CD14-positive monocyte (primary cell): ENCODE measurements around the gene SLC24A3. TPM values are rescaled to one million over a fixed set of nuclear protein-coding genes. Genes with fewer than 3 reads are reported as not detected.

Experiments used
- DNase-seq, 3 donors: peaks; one replicate each; pipeline ENCODE4 v3.0.0-alpha.2; 2011 to 2022
- H2AFZ ChIP-seq: 2 replicates; pipeline ENCODE4 v1.6.0; 2012; ENCODE audit warnings: mild to moderate bottlenecking, low read depth, low read length, inconsistent platforms; ENCODE audit not compliant: insufficient read depth, poor library complexity, severe bottlenecking
- H3K27ac ChIP-seq, 2 donors: 1 replicate in 1 of 2; 2 replicates in 1 of 2; pipeline ENCODE4 v1.5.1; 2012 to 2013; ENCODE audit warnings: low read length in 2 of 2, control low read depth in 1 of 2, inconsistent platforms in 1 of 2, low read depth in 1 of 2, mild to moderate bottlenecking in 1 of 2
- H3K27me3 ChIP-seq, 2 donors: one replicate each; pipeline versions ENCODE4 v1.6.0 to v1.6.1; 2011 to 2013; ENCODE audit warnings: low read length in 2 of 2; ENCODE audit not compliant: control insufficient read depth in 2 of 2, insufficient read depth in 2 of 2
- H3K36me3 ChIP-seq, 2 donors: replicated peaks in 1 of 2; 1 replicate in 1 of 2; 2 replicates in 1 of 2; pipeline versions ENCODE4 v1.5.1 to v1.6.1; 2012 to 2013; ENCODE audit warnings: low read length in 2 of 2, control low read depth in 1 of 2, inconsistent platforms in 1 of 2, mild to moderate bottlenecking in 1 of 2; ENCODE audit not compliant: insufficient read depth in 2 of 2, control insufficient read depth in 1 of 2
- H3K4me1 ChIP-seq, 2 donors: 1 replicate in 1 of 2; 2 replicates in 1 of 2; pipeline versions ENCODE4 v1.5.1 to v1.6.1; 2012 to 2013; ENCODE audit warnings: low read length in 2 of 2, control low read depth in 1 of 2, inconsistent platforms in 1 of 2, mild to moderate bottlenecking in 1 of 2, moderate library complexity in 1 of 2; ENCODE audit not compliant: insufficient read depth in 2 of 2, control insufficient read depth in 1 of 2
- H3K4me2 ChIP-seq: replicated peaks from 2 replicates; pipeline ENCODE3; 2012; ENCODE audit warnings: low read length, moderate library complexity, mild to moderate bottlenecking; ENCODE audit not compliant: poor library complexity, severe bottlenecking; ENCODE audit errors: extremely low read depth
- H3K4me3 ChIP-seq, 3 experiments: fragments of 200-600 bp in 1 of 3; sonication (generic) in 1 of 3; replicated peaks in 1 of 3; 1 replicate in 2 of 3; 2 replicates in 1 of 3; pipeline ENCODE4 v1.5.1; 2011 to 2013; ENCODE audit warnings: low read length in 3 of 3, mild to moderate bottlenecking in 3 of 3, control low read depth in 2 of 3, low read depth in 2 of 3, inconsistent platforms in 1 of 3, moderate library complexity in 1 of 3
- H3K79me2 ChIP-seq: 2 replicates; pipeline ENCODE4 v1.6.0; 2012; ENCODE audit warnings: mild to moderate bottlenecking, control low read depth, inconsistent platforms, low read length, moderate library complexity; ENCODE audit not compliant: insufficient read depth
- H3K9ac ChIP-seq: 2 replicates; pipeline ENCODE4 v1.6.0; 2017; ENCODE audit warnings: low read length, mild to moderate bottlenecking; ENCODE audit not compliant: insufficient read depth, poor library complexity, severe bottlenecking
- H3K9me3 ChIP-seq, 2 donors: replicated peaks in 1 of 2; 1 replicate in 1 of 2; 2 replicates in 1 of 2; pipeline versions ENCODE4 v1.5.1 to v1.6.1; 2012 to 2013; ENCODE audit warnings: low read length in 2 of 2, control low read depth in 1 of 2; ENCODE audit not compliant: control insufficient read depth in 1 of 2, insufficient read depth in 1 of 2
- H4K20me1 ChIP-seq: 2 replicates; pipeline ENCODE4 v1.6.0; 2012; ENCODE audit warnings: mild to moderate bottlenecking, low read length, control low read depth, moderate library complexity; ENCODE audit not compliant: insufficient read depth
- H3K27ac Mint-ChIP-seq, 7 donors: one replicate each; pipeline ENCODE4 v1.8.0; 2020; ENCODE audit warnings: mild to moderate bottlenecking in 7 of 7, mixed read lengths in 7 of 7, moderate library complexity in 6 of 7, inconsistent platforms in 2 of 7
- H3K27me3 Mint-ChIP-seq, 3 donors: one replicate each; pipeline ENCODE4 v1.8.0; 2021 to 2022; ENCODE audit warnings: low read depth in 3 of 3, mild to moderate bottlenecking in 3 of 3, mixed read lengths in 3 of 3, moderate library complexity in 3 of 3, inconsistent platforms in 1 of 3
- H3K36me3 Mint-ChIP-seq, 2 donors: one replicate each; pipeline ENCODE4 v1.8.0; 2020; ENCODE audit warnings: mixed read lengths in 2 of 2, inconsistent platforms in 1 of 2, mild to moderate bottlenecking in 1 of 2
- H3K4me1 Mint-ChIP-seq: one replicate; pipeline ENCODE4 v1.8.0; 2020; ENCODE audit warnings: mild to moderate bottlenecking, mixed read lengths
- H3K4me3 Mint-ChIP-seq, 2 donors: one replicate each; pipeline ENCODE4 v1.8.0; 2020; ENCODE audit warnings: mild to moderate bottlenecking in 2 of 2, mixed read lengths in 2 of 2, moderate library complexity in 1 of 2
- H3K9me3 Mint-ChIP-seq, 7 donors: one replicate each; pipeline ENCODE4 v1.8.0; 2020 to 2022; ENCODE audit warnings: mixed read lengths in 7 of 7, mild to moderate bottlenecking in 6 of 7, moderate library complexity in 6 of 7, inconsistent platforms in 2 of 7
- WGBS: methylation state at CpG from one replicate; pipeline ENCODE4 v1.1.5; 2013; ENCODE audit warnings: missing lambda C conversion rate; ENCODE audit not compliant: insufficient coverage; 5-methylcytosine and 5-hydroxymethylcytosine counted together
- intact Hi-C, 2 donors: fragments of 100-400 bp; cut with micrococcal nuclease; formaldehyde crosslinking; loops; one replicate each; pipeline versions ENCODE4 v1.15.0 to v1.15.1; 2023
- polyA plus RNA-seq, 3 donors: library from polyadenylated mRNA; depleted of rRNA in 1 of 3; unstranded in 2 of 3; stranded (reverse) in 1 of 3; fragments of 300-500 nt in 2 of 3; fragments of >200 nt in 1 of 3; fragmentation: Illumina TruSeq in 2 of 3; gene quantifications; 1 replicate in 2 of 3; 2 replicates in 1 of 3; pipeline ENCODE4 v1.2.3, GENCODE V29; 2012 to 2021
- TF ChIP-seq, protein P1 (sequence below): fragments of 200-600 bp; IDR thresholded peaks from one replicate; pipeline ENCODE4 v1.8.0; 2022; ENCODE audit warnings: antibody characterized with exemption, mild to moderate bottlenecking

Gene SLC24A3
- polyA plus RNA-seq, 3 donors = 0.04 to 0.08 TPM; not detected in 1

DNA sequence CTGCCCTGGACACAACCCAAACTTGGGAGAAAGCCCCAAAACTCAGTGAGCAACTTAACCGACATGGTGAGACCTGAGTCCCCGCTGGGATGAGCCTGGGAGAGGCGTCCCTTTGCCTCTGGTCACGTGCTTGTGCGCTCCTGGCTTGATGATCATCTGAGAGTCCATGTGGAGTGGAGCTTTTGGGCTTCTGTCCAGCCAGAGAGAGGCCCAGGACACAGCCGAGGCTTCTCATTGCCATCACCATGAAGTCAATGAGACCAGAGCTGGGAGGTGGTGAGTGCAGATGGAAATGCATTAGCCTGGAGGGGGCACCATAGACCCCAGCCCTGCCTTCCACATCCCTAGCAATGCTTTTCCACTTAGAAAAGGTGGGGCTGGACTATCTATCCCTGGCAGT lies 250.0 kb downstream of the SLC24A3 start:
- H3K27me3 Mint-ChIP-seq = no peaks in the 10 kb centered on the region
- H3K27ac Mint-ChIP-seq = no peak overlapping the region
- no peaks in the 10 kb centered on the region for H3K9me3 Mint-ChIP-seq
- no peaks in the 10 kb centered on the region for H3K27me3 ChIP-seq
- no peaks in the 10 kb centered on the region for H3K36me3 Mint-ChIP-seq
- no peak overlapping the region for H3K9ac ChIP-seq
- no peak overlapping the region for H3K4me3 ChIP-seq
- H3K9me3 ChIP-seq = no peaks in the 10 kb centered on the region
- no peaks in the 10 kb centered on the region for H3K36me3 ChIP-seq
- no peak for DNase-seq
- TF ChIP-seq, protein P1, sequence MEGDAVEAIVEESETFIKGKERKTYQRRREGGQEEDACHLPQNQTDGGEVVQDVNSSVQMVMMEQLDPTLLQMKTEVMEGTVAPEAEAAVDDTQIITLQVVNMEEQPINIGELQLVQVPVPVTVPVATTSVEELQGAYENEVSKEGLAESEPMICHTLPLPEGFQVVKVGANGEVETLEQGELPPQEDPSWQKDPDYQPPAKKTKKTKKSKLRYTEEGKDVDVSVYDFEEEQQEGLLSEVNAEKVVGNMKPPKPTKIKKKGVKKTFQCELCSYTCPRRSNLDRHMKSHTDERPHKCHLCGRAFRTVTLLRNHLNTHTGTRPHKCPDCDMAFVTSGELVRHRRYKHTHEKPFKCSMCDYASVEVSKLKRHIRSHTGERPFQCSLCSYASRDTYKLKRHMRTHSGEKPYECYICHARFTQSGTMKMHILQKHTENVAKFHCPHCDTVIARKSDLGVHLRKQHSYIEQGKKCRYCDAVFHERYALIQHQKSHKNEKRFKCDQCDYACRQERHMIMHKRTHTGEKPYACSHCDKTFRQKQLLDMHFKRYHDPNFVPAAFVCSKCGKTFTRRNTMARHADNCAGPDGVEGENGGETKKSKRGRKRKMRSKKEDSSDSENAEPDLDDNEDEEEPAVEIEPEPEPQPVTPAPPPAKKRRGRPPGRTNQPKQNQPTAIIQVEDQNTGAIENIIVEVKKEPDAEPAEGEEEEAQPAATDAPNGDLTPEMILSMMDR = no peak
- H3K4me2 ChIP-seq = no peak overlapping the region
- no peak overlapping the region for H3K27ac ChIP-seq
- H3K4me3 Mint-ChIP-seq = no peak overlapping the region
- H3K79me2 ChIP-seq = no peaks in the 10 kb centered on the region
- intact Hi-C loops = no loop called here
- H2AFZ ChIP-seq = no peak overlapping the region
- H3K4me1 Mint-ChIP-seq = peaks cover 7% of the 10 kb centered on the region
- no peaks in the 10 kb centered on the region for H4K20me1 ChIP-seq
- 97% methylated on average over 5 of the region's 6 CpGs for WGBS
- no peaks in the 10 kb centered on the region for H3K4me1 ChIP-seq

DNA sequence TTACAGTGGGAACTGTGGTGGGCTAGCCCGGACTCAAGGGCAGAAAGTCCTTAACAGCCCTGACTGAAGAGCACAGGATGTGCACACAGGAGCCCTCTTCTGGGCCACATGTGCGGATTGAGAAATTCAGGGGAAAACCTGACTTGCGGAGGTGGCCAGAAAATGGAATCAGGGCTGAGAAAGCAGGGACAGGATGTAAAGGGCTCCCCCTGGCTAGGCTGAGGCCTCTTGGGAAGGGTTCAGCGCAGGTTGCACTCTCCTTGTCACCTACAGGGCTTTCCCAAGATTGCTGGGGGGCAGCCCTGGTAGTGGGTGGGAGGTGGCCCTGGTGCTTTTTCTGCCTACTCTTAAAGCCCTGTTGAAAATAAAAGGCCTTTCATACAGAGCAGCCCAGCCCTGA lies 251.2 kb downstream of the SLC24A3 start:
- Histone ChIP-seq H3K36me3 (no peaks in the 10 kb centered on the region), H3K79me2 (no peaks in the 10 kb centered on the region), H3K4me3 (no peak overlapping the region), H4K20me1 (no peaks in the 10 kb centered on the region), H2AFZ (no peak overlapping the region), H3K4me1 (no peaks in the 10 kb centered on the region), H3K27me3 (no peaks in the 10 kb centered on the region), H3K9me3 (no peaks in the 10 kb centered on the region), H3K4me2 (no peak overlapping the region), H3K9ac (no peak overlapping the region), H3K27ac (no peak overlapping the region)
- H3K4me3 Mint-ChIP-seq = no peak overlapping the region
- H3K36me3 Mint-ChIP-seq = no peaks in the 10 kb centered on the region
- TF ChIP-seq, protein P1 = no peak
- WGBS = 100% methylated on average over 2 of the region's 4 CpGs
- no peaks in the 10 kb centered on the region for H3K9me3 Mint-ChIP-seq
- H3K27me3 Mint-ChIP-seq = peaks cover 0 to 2% (median 0%) of the 10 kb centered on the region in 3 donors
- no peak overlapping the region for H3K27ac Mint-ChIP-seq
- H3K4me1 Mint-ChIP-seq = peaks cover 4% of the 10 kb centered on the region
- no peak for DNase-seq
- intact Hi-C loops = no loop called here
